WERI-Rb-1 (cell line): ENCODE measurements around the gene CRTC1.

Experiments used
- DNase-seq: peaks from one replicate; pipeline ENCODE4 v3.0.0-alpha.2; 2020
- H3K27ac ChIP-seq: fragments of 250-450 bp; sonication (Bioruptor Pico); 2 replicates; pipeline ENCODE4 v1.5.1; 2020; ENCODE audit warnings: mild to moderate bottlenecking, moderate library complexity
- H3K27me3 ChIP-seq: fragments of 250-450 bp; sonication (Bioruptor Pico); 2 replicates; pipeline ENCODE4 v1.5.1; 2021; ENCODE audit warnings: mild to moderate bottlenecking, low read depth, moderate library complexity; ENCODE audit not compliant: insufficient read depth, severe bottlenecking
- H3K36me3 ChIP-seq: fragments of 250-450 bp; sonication (Bioruptor Pico); 2 replicates; pipeline ENCODE4 v1.5.1; 2020; ENCODE audit warnings: mild to moderate bottlenecking, moderate library complexity
- H3K4me3 ChIP-seq: 2 replicates; pipeline ENCODE4 v1.5.1; 2011; ENCODE audit warnings: low read depth, mild to moderate bottlenecking, control low read depth, low read length
- H3K9me3 ChIP-seq: fragments of 250-450 bp; sonication (Bioruptor Pico); 2 replicates; pipeline ENCODE4 v1.5.1; 2021; ENCODE audit warnings: mild to moderate bottlenecking, moderate library complexity; ENCODE audit not compliant: severe bottlenecking
- CTCF ChIP-seq: IDR thresholded peaks from 2 replicates; pipeline ENCODE4 v1.5.1; 2011; ENCODE audit warnings: low read depth, mild to moderate bottlenecking, control low read depth, inconsistent platforms, low read length

The CRTC1 gene

GRCh38 chr19:18831524-18832305 is 148.2 kb downstream of the CRTC1 start, which contains the start of gene UPF1:
UPF1 (plus strand) TSS chr19:18831959; CDS start chr19:18832210, 251 bp downstream.
- DNase-seq = peak; percentile 96
- H3K36me3 ChIP-seq = peaks cover 33% of the 10 kb centered on the region
- no peaks in the 10 kb centered on the region for H3K27me3 ChIP-seq
- peak within 1 kb of the TSS; percentile 78 for H3K4me3 ChIP-seq
- H3K9me3 ChIP-seq = no peaks in the 10 kb centered on the region
- H3K27ac ChIP-seq = peak within 1 kb of the TSS; percentile 89
- TF ChIP-seq CTCF = no peak
